Measurements from ENCODE around the gene ABHD1. TPM values are rescaled to one million over a fixed set of nuclear protein-coding genes. Genes with fewer than 3 reads are reported as not detected.

Gene ABHD1
- total RNA-seq, 1 donor from 2014 or later, result 0.51 TPM

- no peaks in the 10 kb centered on the region for H3K36me3 Mint-ChIP-seq
- H3K4me1 Mint-ChIP-seq (ENCODE audit: unreplicated experiment), result no peaks in the 10 kb centered on the region
- no peak for DNase-seq (ENCODE audit: extremely low spot score, unreplicated experiment)
- TF ChIP-seq CTCF (conservative IDR thresholded peaks at IDR 0.05), result no peak
- no peak overlapping the region for H3K27ac Mint-ChIP-seq
- H3K9me3 Mint-ChIP-seq, result no peaks in the 10 kb centered on the region
- peaks cover 4% of the 10 kb centered on the region for H3K27me3 Mint-ChIP-seq
- H3K4me3 Mint-ChIP-seq, result no peak overlapping the region
Observed at GRCh38 chr2:27150639-27151230, 27.1 kb downstream of the ABHD1 start.

- H3K27ac Mint-ChIP-seq, result no peak overlapping the region
- no peak for TF ChIP-seq CTCF (conservative IDR thresholded peaks at IDR 0.05)
- H3K4me3 Mint-ChIP-seq, result no peak overlapping the region
- no peak for DNase-seq (ENCODE audit: extremely low spot score, unreplicated experiment)
- no peaks in the 10 kb centered on the region for H3K36me3 Mint-ChIP-seq
- H3K9me3 Mint-ChIP-seq, result no peaks in the 10 kb centered on the region
- peaks cover 4% of the 10 kb centered on the region for H3K27me3 Mint-ChIP-seq
- no peaks in the 10 kb centered on the region for H3K4me1 Mint-ChIP-seq (ENCODE audit: unreplicated experiment)
Observed at GRCh38 chr2:27152102-27152795, 28.6 kb downstream of the ABHD1 start.

GRCh38 chr2:27152796-27153464 lies 29.3 kb downstream of the ABHD1 start:
- H3K27me3 Mint-ChIP-seq, result peaks cover 4% of the 10 kb centered on the region
- no peaks in the 10 kb centered on the region for H3K4me1 Mint-ChIP-seq (ENCODE audit: unreplicated experiment)
- DNase-seq (ENCODE audit: extremely low spot score, unreplicated experiment), result no peak
- TF ChIP-seq CTCF (conservative IDR thresholded peaks at IDR 0.05), result no peak
- no peaks in the 10 kb centered on the region for H3K36me3 Mint-ChIP-seq
- H3K27ac Mint-ChIP-seq, result no peak overlapping the region
- H3K9me3 Mint-ChIP-seq, result no peaks in the 10 kb centered on the region
- H3K4me3 Mint-ChIP-seq, result no peak overlapping the region

- Mint-ChIP-seq H3K27me3 (no peaks in the 10 kb centered on the region), H3K9me3 (no peaks in the 10 kb centered on the region), H3K4me1 (ENCODE audit: unreplicated experiment) (no peaks in the 10 kb centered on the region), H3K36me3 (no peaks in the 10 kb centered on the region), H3K4me3 (no peak overlapping the region), H3K27ac (no peak overlapping the region)
- DNase-seq (ENCODE audit: extremely low spot score, unreplicated experiment), result no peak
- TF ChIP-seq CTCF (conservative IDR thresholded peaks at IDR 0.05), result no peak
Observed at GRCh38 chr2:27154488-27154887, 30.9 kb downstream of the ABHD1 start.

- Mint-ChIP-seq H3K9me3 (no peaks in the 10 kb centered on the region), H3K27me3 (no peaks in the 10 kb centered on the region), H3K4me3 (no peak overlapping the region), H3K36me3 (no peaks in the 10 kb centered on the region), H3K4me1 (ENCODE audit: unreplicated experiment) (no peaks in the 10 kb centered on the region), H3K27ac (no peak overlapping the region)
- no peak for DNase-seq (ENCODE audit: extremely low spot score, unreplicated experiment)
- TF ChIP-seq CTCF (conservative IDR thresholded peaks at IDR 0.05), result no peak
Observed at GRCh38 chr2:27155069-27155520, 31.5 kb downstream of the ABHD1 start.

All from type B pancreatic cell (in vitro differentiated cells).